CD4-positive, alpha-beta T cell treated with Interleukin-6 at 100 ng/mL for 8 hours (primary cell): ENCODE measurements around the gene ITFG2.
"Not testable (repeated sequence)": the region's sequence is repeated elsewhere in the genome, so short reads cannot be mapped to it uniquely, and the experiment has no call there.

Source experiments
- DNase-seq: peaks from one replicate; pipeline ENCODE4 v3.0.0-alpha.2; 2020; ENCODE audit warnings: mixed read lengths, low spot score

The ITFG2 gene

DNA sequence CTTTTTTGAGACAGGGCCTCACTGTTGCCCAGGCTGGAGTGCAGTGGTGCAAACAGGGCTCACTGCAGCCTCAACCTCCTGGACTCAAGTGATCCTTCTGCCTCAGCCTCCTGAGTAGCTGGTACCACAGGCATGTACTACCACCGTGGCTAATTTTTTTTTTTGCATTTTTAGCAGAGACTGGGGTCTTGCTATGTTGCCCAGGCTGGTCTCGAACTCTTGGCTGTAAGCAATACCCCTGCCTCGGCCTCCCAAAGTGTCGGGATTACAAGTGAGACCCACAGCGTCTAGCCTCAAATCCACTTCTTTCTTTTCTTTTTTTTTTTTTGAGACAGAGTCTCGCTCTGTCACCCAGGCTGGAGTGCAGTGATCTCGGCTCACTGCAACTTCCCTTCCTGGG lies 50.9 kb downstream of the ITFG2 start:
- not testable (repeated sequence) for DNase-seq

- DNase-seq = no peak
Observed at GRCh38 chr12:2864198-2864597, 51.7 kb downstream of the ITFG2 start.

- not testable (repeated sequence) for DNase-seq
Observed at GRCh38 chr12:2868986-2869632, 56.6 kb downstream of the ITFG2 start.
